SK-N-SH (cell line): ENCODE measurements around the gene CCL7. TPM values are rescaled to one million over a fixed set of nuclear protein-coding genes. Genes with fewer than 3 reads are reported as not detected.

ENCODE experiments used
- CTCF ChIA-PET: fragments of 300-600, 350-600 bp; formaldehyde crosslinking; extraction: SDS; loops from one replicate; lab custom pipeline; 2021; lab: Yijun Ruan, JAX
- POLR2A ChIA-PET: fragments of 350-600 bp; sonication (Branson Sonifier 250); formaldehyde crosslinking; extraction: SDS; loops from one replicate; lab custom pipeline; 2020; ENCODE audit warnings: antibody characterized with exemption, inconsistent platforms; lab: Yijun Ruan, JAX
- DNase-seq: peaks from one replicate; pipeline ENCODE4 v3.0.0; 2012
- H2AFZ ChIP-seq: fragments of 200-600 bp; sonication (generic); 2 replicates; pipeline ENCODE4 v1.8.1; 2016; ENCODE audit warnings: antibody characterized with exemption, mild to moderate bottlenecking, low read depth
- H3F3A ChIP-seq: fragments of 200-600 bp; sonication (generic); replicated peaks from 2 replicates; pipeline ENCODE3; 2016; ENCODE audit warnings: antibody characterized with exemption, mild to moderate bottlenecking; ENCODE audit not compliant: insufficient read depth
- H3K27ac ChIP-seq, 2 experiments: fragments of 200-500 bp in 1 of 2; fragments of 200-600 bp in 1 of 2; sonication (Bioruptor generic) in 1 of 2; sonication (generic), shearing (Covaris generic) in 1 of 2; 2 replicates each; pipeline versions ENCODE4 v1.5.1 to v1.6.1; 2014 to 2016; ENCODE audit warnings: low read depth in 2 of 2, inconsistent platforms in 1 of 2, low read length in 1 of 2, mild to moderate bottlenecking in 1 of 2, mixed read lengths in 1 of 2
- H3K27me3 ChIP-seq: fragments of 200-600 bp; sonication (generic), shearing (Covaris generic); 2 replicates; pipeline ENCODE4 v1.6.1; 2016; ENCODE audit warnings: mixed run types; ENCODE audit not compliant: insufficient read depth
- H3K36me3 ChIP-seq, 2 experiments: fragments of 200-500 bp in 1 of 2; fragments of 200-600 bp in 1 of 2; sonication (Bioruptor generic) in 1 of 2; sonication (generic) in 1 of 2; replicated peaks in 1 of 2; 2 replicates each; pipeline versions ENCODE3 to v1.5.1; 2014 to 2016; ENCODE audit warnings: low read length in 1 of 2, mild to moderate bottlenecking in 1 of 2; ENCODE audit not compliant: insufficient read depth in 2 of 2, control insufficient read depth in 1 of 2
- H3K4me1 ChIP-seq, 2 experiments: fragments of 200-500 bp in 1 of 2; fragments of 200-600 bp in 1 of 2; sonication (Bioruptor generic) in 1 of 2; sonication (generic), shearing (Covaris generic) in 1 of 2; 2 replicates each; pipeline versions ENCODE4 v1.5.1 to v1.6.1; 2014 to 2016; ENCODE audit warnings: low read depth in 1 of 2, low read length in 1 of 2, mixed run types in 1 of 2; ENCODE audit not compliant: insufficient read depth in 2 of 2, control insufficient read depth in 1 of 2
- H3K4me2 ChIP-seq: fragments of 200-600 bp; sonication (generic), shearing (Covaris generic); 2 replicates; pipeline ENCODE4 v1.6.1; 2017; ENCODE audit warnings: mixed run types
- H3K4me3 ChIP-seq, 2 experiments: fragments of 200-500 bp in 1 of 2; fragments of 200-600 bp in 1 of 2; sonication (Bioruptor generic) in 1 of 2; sonication (generic), shearing (Covaris generic) in 1 of 2; 2 replicates each; pipeline versions ENCODE4 v1.5.1 to v1.8.1; 2014 to 2016; ENCODE audit warnings: low read depth in 2 of 2, inconsistent platforms in 1 of 2, low read length in 1 of 2, mild to moderate bottlenecking in 1 of 2, mixed read lengths in 1 of 2, moderate library complexity in 1 of 2
- H3K79me2 ChIP-seq: fragments of 200-600 bp; sonication (generic); 2 replicates; pipeline ENCODE4 v1.8.1; 2017; ENCODE audit warnings: mild to moderate bottlenecking; ENCODE audit not compliant: insufficient read depth
- H3K9ac ChIP-seq: fragments of 200-600 bp; sonication (generic); 2 replicates; pipeline ENCODE4 v1.6.1; 2017; ENCODE audit warnings: mixed run types
- H3K9me2 ChIP-seq: fragments of 200-600 bp; sonication (generic); 2 replicates; pipeline ENCODE4 v1.6.1; 2017; ENCODE audit warnings: mixed run types
- H3K9me3 ChIP-seq: fragments of 200-600 bp; sonication (generic); 2 replicates; pipeline ENCODE4 v1.6.1; 2017; ENCODE audit warnings: mixed run types, mild to moderate bottlenecking, moderate library complexity
- H4K20me1 ChIP-seq: fragments of 200-600 bp; sonication (generic); 2 replicates; pipeline ENCODE4 v1.6.1; 2017; ENCODE audit warnings: mild to moderate bottlenecking, mixed run types; ENCODE audit not compliant: insufficient read depth
- EP300 ChIP-seq, 2 experiments: IDR thresholded peaks; 2 replicates each; pipeline versions ENCODE4 v1.4.0 to v1.6.1; 2012; ENCODE audit warnings: borderline replicate concordance in 1 of 2, low read depth in 1 of 2, low read length in 1 of 2
- EZH2phosphoT487 ChIP-seq: fragments of 200-600 bp; sonication (generic); IDR thresholded peaks from 2 replicates; pipeline ENCODE4 v1.6.1; 2017; ENCODE audit warnings: low read depth, mixed run types, mild to moderate bottlenecking, antibody characterized with exemption, moderate library complexity, borderline replicate concordance
- FOXM1 ChIP-seq: IDR thresholded peaks from 2 replicates; pipeline ENCODE4 v1.4.0; 2012; ENCODE audit warnings: low read depth, mild to moderate bottlenecking
- GABPA ChIP-seq: IDR thresholded peaks from 2 replicates; pipeline ENCODE4 v1.4.0; 2012; ENCODE audit warnings: low read depth, mild to moderate bottlenecking
- IRF3 ChIP-seq: fragments of 150-350 bp; IDR thresholded peaks from 2 replicates; pipeline ENCODE4 v1.6.1; 2016; ENCODE audit warnings: mild to moderate bottlenecking, low read depth, low read length
- JUND ChIP-seq: IDR thresholded peaks from 2 replicates; pipeline ENCODE4 v1.4.0; 2012
- MAX ChIP-seq: IDR thresholded peaks from 2 replicates; pipeline ENCODE4 v1.4.0; 2012; ENCODE audit warnings: low read depth
- MXI1 ChIP-seq: IDR thresholded peaks from 2 replicates; pipeline ENCODE4 v1.6.1; 2012; ENCODE audit warnings: mild to moderate bottlenecking, low read depth, low read length, improper control_type of control experiment
- NRF1 ChIP-seq: IDR thresholded peaks from 2 replicates; pipeline ENCODE4 v1.6.1; 2012; ENCODE audit warnings: low read depth, mild to moderate bottlenecking, low read length
- RAD21 ChIP-seq: IDR thresholded peaks from 2 replicates; pipeline ENCODE4 v1.6.1; 2012; ENCODE audit warnings: mild to moderate bottlenecking, low read length
- RCOR1 ChIP-seq: fragments of 150-350 bp; IDR thresholded peaks from 2 replicates; pipeline ENCODE4 v1.6.1; 2017; ENCODE audit warnings: antibody characterized with exemption, low read length
- SMC3 ChIP-seq: IDR thresholded peaks from 2 replicates; pipeline ENCODE4 v1.6.1; 2012; ENCODE audit warnings: low read depth, low read length, improper control_type of control experiment
- TAF1 ChIP-seq: IDR thresholded peaks from 2 replicates; pipeline ENCODE4 v1.6.1; 2012; ENCODE audit warnings: low read depth, mild to moderate bottlenecking, low read length, moderate library complexity, borderline replicate concordance
- USF2 ChIP-seq: fragments of 150-350 bp; IDR thresholded peaks from 2 replicates; pipeline ENCODE4 v1.6.1; 2017; ENCODE audit warnings: antibody characterized with exemption, low read length, low read depth, borderline replicate concordance
- ZBTB33 ChIP-seq: IDR thresholded peaks from 2 replicates; pipeline ENCODE4 v1.4.0; 2012; ENCODE audit warnings: low read depth, borderline replicate concordance
- WGBS: methylation state at CpG from one replicate; pipeline ENCODE4 v1.1.6; 2017; ENCODE audit warnings: low lambda C conversion rate; 5-methylcytosine and 5-hydroxymethylcytosine counted together
- polyA plus RNA-seq, 3 experiments: library from polyadenylated mRNA; depleted of rRNA; stranded (reverse); fragments of >200 nt; gene quantifications; 2 replicates each; pipeline ENCODE4 v1.2.3, GENCODE V29; 2012

Gene CCL7
- polyA plus RNA-seq, 1 of the 3 experiments (the other 2 are of a cell fraction), result 0.72 TPM

GRCh38 chr17:34276826-34277225 is 6.8 kb downstream of the CCL7 start:
- ChIA-PET POLR2A (no interaction called here), CTCF (interaction anchor here (0.9 to 4.3 kb wide), 2 partner anchors 85 to 1069 kb away, joined by 3 to 15 read pairs; no protein-coding TSS in a partner anchor)
- H3K79me2 ChIP-seq, result no peaks in the 10 kb centered on the region
- no peak overlapping the region for H3K27ac ChIP-seq
- no peaks in the 10 kb centered on the region for H3K9me3 ChIP-seq
- no peaks in the 10 kb centered on the region for H3K4me1 ChIP-seq
- no peak overlapping the region for H3K4me3 ChIP-seq
- H3K36me3 ChIP-seq, result no peaks in the 10 kb centered on the region
- no peaks in the 10 kb centered on the region for H3F3A ChIP-seq
- H3K4me2 ChIP-seq, result no peak overlapping the region
- H3K9me2 ChIP-seq, result no peaks in the 10 kb centered on the region
- no peak for TF ChIP-seq NRF1
- no peak for TF ChIP-seq GABPA
- TF ChIP-seq SMC3, result no peak
- TF ChIP-seq EP300 (IDR thresholded peaks at IDR 0.05; ENCODE audit: borderline replicate concordance in 1 of 2, low read depth in 1 of 2, low read length in 1 of 2), result no peak
- TF ChIP-seq USF2, result no peak
- TF ChIP-seq IRF3, result no peak
- no peak for TF ChIP-seq JUND
- no peak for TF ChIP-seq TAF1
- TF ChIP-seq EZH2phosphoT487, result no peak
- no peak for TF ChIP-seq RCOR1
- TF ChIP-seq FOXM1, result no peak
- no peak for TF ChIP-seq ZBTB33
- no peak for TF ChIP-seq RAD21
- TF ChIP-seq MAX, result no peak
- no peak for TF ChIP-seq MXI1
- no peak overlapping the region for H3K9ac ChIP-seq
- 40% methylated on average over 4 of the region's 4 CpGs for WGBS
- no peaks in the 10 kb centered on the region for H4K20me1 ChIP-seq
- no peaks in the 10 kb centered on the region; the same call in 1 of the 2 replicates for H3K27me3 ChIP-seq
- DNase-seq, result no peak
- H2AFZ ChIP-seq, result no peak overlapping the region
